ENCODE measurements around the gene FGD5. TPM values are rescaled to one million over a fixed set of nuclear protein-coding genes. Genes with fewer than 3 reads are reported as not detected.

FGD5 gene
- total and polyA plus RNA-seq, 9 of the 15 experiments (the other 6 are each of a cell fraction or from before 2014, with no cell fraction given) = 0.18 TPM; not detected in 8

DNA sequence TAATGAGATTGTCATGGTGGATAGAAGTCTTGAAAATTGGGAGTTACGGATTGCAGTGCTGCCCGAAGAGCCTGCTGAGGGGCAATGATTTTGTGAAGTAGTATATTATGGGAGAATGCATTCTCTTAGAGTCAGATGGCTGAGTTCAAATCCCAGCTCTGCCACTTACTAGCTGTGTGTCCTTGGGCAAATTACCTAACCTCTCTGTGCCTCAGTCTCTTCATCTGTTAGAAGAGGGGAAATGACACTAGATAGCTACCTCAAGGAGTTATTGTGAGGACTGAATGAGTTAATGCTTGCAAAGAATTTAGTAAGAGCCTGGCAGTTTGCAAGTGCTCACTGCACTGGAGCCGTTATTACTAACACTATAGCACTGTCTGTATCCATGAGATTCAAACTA lies 15.4 kb downstream of the FGD5 start:
- DNase-seq (ENCODE audit: extremely low read depth in 1 of 4, low spot score in 3 of 4) (no peak), FAIRE-seq (no peak), ATAC-seq (no peak)
- intact Hi-C loops (cut with micrococcal nuclease) = no loop called here
- no peak overlapping the region for H2AFZ ChIP-seq (ENCODE audit: low read depth, low read length)
- H3K36me3 ChIP-seq (ENCODE audit: control insufficient read depth, insufficient read depth, low read length) = no peaks in the 10 kb centered on the region
- H3K9ac ChIP-seq (ENCODE audit: insufficient read depth in 1 of 2, low read depth in 2 of 2, low read length in 2 of 2) = no peak overlapping the region
- no peaks in the 10 kb centered on the region for H3K9me1 ChIP-seq (ENCODE audit: control insufficient read depth, insufficient read depth, low read length)
- H3K4me2 ChIP-seq (ENCODE audit: insufficient read depth, low read length) = no peak overlapping the region
- no peak overlapping the region for H3K27ac ChIP-seq (ENCODE audit: extremely low read depth, low read depth, low read length)
- ChIA-PET CTCF (ENCODE audit: low intra/inter-chr PET ratio) (no interaction called here), POLR2A (interaction anchor here (1.9 kb wide), 1 partner anchor 11 kb away, joined by 7 read pairs; no protein-coding TSS in a partner anchor)
- peak; percentile 30 to 68; a peak in 2 of 4 replicates for TF ChIP-seq KDM1A (IDR thresholded peaks at IDR 0.05)
- no peak for TF ChIP-seq ZNF444 (CRISPR knock-in tag; IDR thresholded peaks at IDR 0.05)
- peak; percentile 89 for TF ChIP-seq ZFP36 (IDR thresholded peaks at IDR 0.05; ENCODE audit: low read depth, low read length, partially characterized antibody)
- TF ChIP-seq ADNP (tag; IDR thresholded peaks at IDR 0.05) = peak; percentile 5; the same call in 1 of the 2 replicates
- TF ChIP-seq BCOR (IDR thresholded peaks at IDR 0.05) = peak; percentile 81; the same call in 1 of the 2 replicates
- TF ChIP-seq HDAC2 (IDR thresholded peaks at IDR 0.05) = 0 out of 2 replicates have a peak, but pooled peaks have one; percentile 27
- TF ChIP-seq PRPF4 (IDR thresholded peaks at IDR 0.05; ENCODE audit: insufficient read depth, low read depth, low read length, poor library complexity, severe bottlenecking) = no peak
- peak in 1 of 2 experiments; percentile 39; a peak in 1 of 4 replicates for TF ChIP-seq RCOR1 (IDR thresholded peaks at IDR 0.05; ENCODE audit: borderline replicate concordance in 1 of 2, low read depth in 2 of 2, low read length in 2 of 2)
- peak; percentile 92 for TF ChIP-seq RBM25 (IDR thresholded peaks at IDR 0.05; ENCODE audit: low read depth, low read length, severe bottlenecking)
- H4K20me1 ChIP-seq (replicated peaks; ENCODE audit: control insufficient read depth, insufficient read depth, low read length) = 0 out of 2 replicates have a peak, but pooled peaks cover 4% of the 10 kb centered on the region
- no peaks in the 10 kb centered on the region for H3K9me3 ChIP-seq (replicated peaks; ENCODE audit: control insufficient read depth, insufficient read depth, low read depth, low read length)
- H3K4me3 ChIP-seq = no peak overlapping the region
- no TSS peak for BruUV-seq (replicated peaks)
- in situ Hi-C loops (cut with MboI) = no loop called here
- peaks cover 43 to 45% of the 10 kb centered on the region in 2 experiments for H3K27me3 ChIP-seq (ENCODE audit: control insufficient read depth in 2 of 2, insufficient read depth in 2 of 2, low read length in 2 of 2)
- 46% methylated on average over 3 of the region's 3 CpGs for WGBS (ENCODE audit: insufficient coverage, low coverage, missing lambda C conversion rate)
- H3K79me2 ChIP-seq (ENCODE audit: control insufficient read depth, insufficient read depth, low read length) = no peaks in the 10 kb centered on the region
- peaks cover 24 to 29% of the 10 kb centered on the region in 2 experiments; a peak in 4 of 5 replicates for H3K4me1 ChIP-seq (replicated peaks in 1 of 2; ENCODE audit: control insufficient read depth in 2 of 2, insufficient read depth in 2 of 2, low read length in 2 of 2)

Measured in K562 (cell line).